PFSK-1 (cell line): ENCODE measurements around the gene TRDN.

Experiments
- POLR2AphosphoS5 ChIP-seq: IDR thresholded peaks from 2 replicates; pipeline ENCODE4 v1.6.1; 2012; ENCODE audit warnings: low read depth, mild to moderate bottlenecking, control low read depth, low read length, moderate library complexity
- TAF1 ChIP-seq: IDR thresholded peaks from 2 replicates; pipeline ENCODE4 v1.6.1; 2012; ENCODE audit warnings: low read length, control low read depth, borderline replicate concordance; ENCODE audit not compliant: insufficient read depth
- TF ChIP-seq, protein P1 (sequence below), 2 experiments: IDR thresholded peaks; 2 replicates each; pipeline versions ENCODE4 v1.6.1 to v1.8.0; 2011 to 2012; ENCODE audit warnings: low read depth in 2 of 2, low read length in 2 of 2, control low read depth in 1 of 2, inconsistent platforms in 1 of 2, mild to moderate bottlenecking in 1 of 2, moderate library complexity in 1 of 2; ENCODE audit not compliant: insufficient read depth in 1 of 2

DNA sequence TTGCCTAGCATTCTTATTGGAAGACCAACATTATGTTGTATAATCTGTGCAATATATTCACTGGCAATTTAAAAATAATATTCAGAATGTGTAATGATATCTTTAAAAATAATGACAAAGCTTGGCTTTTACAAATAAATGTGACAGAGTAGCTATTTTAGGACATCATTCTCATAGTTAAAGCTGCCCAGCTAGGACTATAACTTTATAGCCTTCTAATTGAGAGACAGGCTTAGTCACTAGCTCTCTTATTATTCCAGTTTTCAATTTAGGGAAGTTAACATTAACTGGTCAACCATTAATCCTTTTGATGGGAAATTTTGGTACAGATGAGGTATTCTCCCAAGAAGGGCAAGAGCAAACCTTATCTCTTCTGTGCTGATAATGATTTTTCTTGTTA is 443.5 kb downstream of the TRDN start:
- no peak for TF ChIP-seq TAF1
- TF ChIP-seq, protein P1, sequence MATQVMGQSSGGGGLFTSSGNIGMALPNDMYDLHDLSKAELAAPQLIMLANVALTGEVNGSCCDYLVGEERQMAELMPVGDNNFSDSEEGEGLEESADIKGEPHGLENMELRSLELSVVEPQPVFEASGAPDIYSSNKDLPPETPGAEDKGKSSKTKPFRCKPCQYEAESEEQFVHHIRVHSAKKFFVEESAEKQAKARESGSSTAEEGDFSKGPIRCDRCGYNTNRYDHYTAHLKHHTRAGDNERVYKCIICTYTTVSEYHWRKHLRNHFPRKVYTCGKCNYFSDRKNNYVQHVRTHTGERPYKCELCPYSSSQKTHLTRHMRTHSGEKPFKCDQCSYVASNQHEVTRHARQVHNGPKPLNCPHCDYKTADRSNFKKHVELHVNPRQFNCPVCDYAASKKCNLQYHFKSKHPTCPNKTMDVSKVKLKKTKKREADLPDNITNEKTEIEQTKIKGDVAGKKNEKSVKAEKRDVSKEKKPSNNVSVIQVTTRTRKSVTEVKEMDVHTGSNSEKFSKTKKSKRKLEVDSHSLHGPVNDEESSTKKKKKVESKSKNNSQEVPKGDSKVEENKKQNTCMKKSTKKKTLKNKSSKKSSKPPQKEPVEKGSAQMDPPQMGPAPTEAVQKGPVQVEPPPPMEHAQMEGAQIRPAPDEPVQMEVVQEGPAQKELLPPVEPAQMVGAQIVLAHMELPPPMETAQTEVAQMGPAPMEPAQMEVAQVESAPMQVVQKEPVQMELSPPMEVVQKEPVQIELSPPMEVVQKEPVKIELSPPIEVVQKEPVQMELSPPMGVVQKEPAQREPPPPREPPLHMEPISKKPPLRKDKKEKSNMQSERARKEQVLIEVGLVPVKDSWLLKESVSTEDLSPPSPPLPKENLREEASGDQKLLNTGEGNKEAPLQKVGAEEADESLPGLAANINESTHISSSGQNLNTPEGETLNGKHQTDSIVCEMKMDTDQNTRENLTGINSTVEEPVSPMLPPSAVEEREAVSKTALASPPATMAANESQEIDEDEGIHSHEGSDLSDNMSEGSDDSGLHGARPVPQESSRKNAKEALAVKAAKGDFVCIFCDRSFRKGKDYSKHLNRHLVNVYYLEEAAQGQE (IDR thresholded peaks at IDR 0.05; ENCODE audit: insufficient read depth in 1 of 2, low read depth in 2 of 2, low read length in 2 of 2), result no peak
- TF ChIP-seq POLR2AphosphoS5, result no peak
